K562 (cell line): ENCODE measurements around the gene CEP20. TPM values are rescaled to one million over a fixed set of nuclear protein-coding genes. Genes with fewer than 3 reads are reported as not detected.
A peak's percentile ranks its signal among the peaks of the same experiment; 100 is the strongest.

Source experiments
- ASH1L ChIP-seq: fragments of 450-650 bp; IDR thresholded peaks from 2 replicates; pipeline ENCODE4 v1.6.1; 2018; ENCODE audit warnings: borderline replicate concordance, mild to moderate bottlenecking, low read depth; ENCODE audit not compliant: partially characterized antibody
- CREB3L1 ChIP-seq: fragments of 450-650 bp; IDR thresholded peaks from 2 replicates; pipeline ENCODE4 v1.6.1; 2014; ENCODE audit warnings: low read depth, mild to moderate bottlenecking, moderate library complexity, borderline replicate concordance
- E2F3 ChIP-seq: fragments of 250-450 bp; sonication (Bioruptor Pico); IDR thresholded peaks from 2 replicates; pipeline ENCODE4 v1.4.0; 2020; ENCODE audit warnings: mild to moderate bottlenecking
- ELK1 ChIP-seq: sonication (generic); formaldehyde crosslinking; IDR thresholded peaks from 2 replicates; pipeline ENCODE4 v1.8.1; 2022; ENCODE audit warnings: missing genetic modification reagents
- MGA ChIP-seq: fragments of 450-650 bp; IDR thresholded peaks from 2 replicates; pipeline ENCODE4 v1.6.1; 2016; ENCODE audit warnings: mild to moderate bottlenecking, moderate library complexity
- PML ChIP-seq: IDR thresholded peaks from 2 replicates; pipeline ENCODE4 v1.6.1; 2012; ENCODE audit warnings: low read length, inconsistent platforms
- PTRF ChIP-seq: fragments of 450-650 bp; IDR thresholded peaks from 2 replicates; pipeline ENCODE4 v1.6.1; 2016; ENCODE audit warnings: mild to moderate bottlenecking, missing genetic modification characterization, missing compliant biosample characterization
- RFX1 ChIP-seq: fragments of 450-650 bp; IDR thresholded peaks from 2 replicates; pipeline ENCODE4 v1.6.1; 2016; ENCODE audit warnings: mild to moderate bottlenecking, moderate library complexity
- SRSF7 ChIP-seq: fragments of 200-400 bp; formaldehyde crosslinking; optimal IDR thresholded peaks from 2 replicates; pipeline ENCODE3; 2017; ENCODE audit warnings: mild to moderate bottlenecking, low read depth, low read length
- TAL1 ChIP-seq: fragments of 450-650 bp; IDR thresholded peaks from 2 replicates; pipeline ENCODE4 v1.6.1; 2016; ENCODE audit warnings: mild to moderate bottlenecking
- TEAD4 ChIP-seq, 2 experiments: sonication (generic) in 1 of 2; formaldehyde crosslinking in 1 of 2; IDR thresholded peaks; 2 replicates each; pipeline versions ENCODE4 v1.6.1 to v1.8.0; 2012 to 2022; ENCODE audit warnings: borderline replicate concordance in 1 of 2, inconsistent platforms in 1 of 2, low read length in 1 of 2, mild to moderate bottlenecking in 1 of 2, missing genetic modification reagents in 1 of 2
- ZNF316 ChIP-seq: fragments of 450-650 bp; IDR thresholded peaks from 2 replicates; pipeline ENCODE4 v1.6.1; 2016
- polyA plus RNA-seq, 8 experiments: library from polyadenylated mRNA; depleted of rRNA in 4 of 8; stranded (reverse) in 5 of 8; unstranded in 3 of 8; fragments of >200 nt; fragmentation: Nextera tagmentation in 2 of 8; fragmentation: Illumina TruSeq in 1 of 8; extraction: Ambion mirVana in 2 of 8; extraction: Trizol in 1 of 8; gene quantifications; 2 replicates each; pipeline versions ENCODE4 v1.2.1 to v1.2.3, GENCODE V29; 2011 to 2014; ENCODE audit warnings: inconsistent platforms in 1 of 8, missing spikeins in 1 of 8
- total RNA-seq, 7 experiments: library from RNA; depleted of rRNA in 6 of 7; stranded (reverse); fragments of >200 nt in 6 of 7; fragmentation: Illumina TruSeq in 2 of 7; extraction: Trizol in 2 of 7; gene quantifications; 2 replicates each; pipeline versions ENCODE4 v1.2.1 to v1.2.3, GENCODE V29; 2011 to 2021; ENCODE audit warnings: low replicate concordance in 1 of 7

CEP20 gene
- total and polyA plus RNA-seq, 9 of the 15 experiments (the other 6 are each of a cell fraction or from before 2014, with no cell fraction given), result 41.3 to 150 (median 104) TPM

DNA sequence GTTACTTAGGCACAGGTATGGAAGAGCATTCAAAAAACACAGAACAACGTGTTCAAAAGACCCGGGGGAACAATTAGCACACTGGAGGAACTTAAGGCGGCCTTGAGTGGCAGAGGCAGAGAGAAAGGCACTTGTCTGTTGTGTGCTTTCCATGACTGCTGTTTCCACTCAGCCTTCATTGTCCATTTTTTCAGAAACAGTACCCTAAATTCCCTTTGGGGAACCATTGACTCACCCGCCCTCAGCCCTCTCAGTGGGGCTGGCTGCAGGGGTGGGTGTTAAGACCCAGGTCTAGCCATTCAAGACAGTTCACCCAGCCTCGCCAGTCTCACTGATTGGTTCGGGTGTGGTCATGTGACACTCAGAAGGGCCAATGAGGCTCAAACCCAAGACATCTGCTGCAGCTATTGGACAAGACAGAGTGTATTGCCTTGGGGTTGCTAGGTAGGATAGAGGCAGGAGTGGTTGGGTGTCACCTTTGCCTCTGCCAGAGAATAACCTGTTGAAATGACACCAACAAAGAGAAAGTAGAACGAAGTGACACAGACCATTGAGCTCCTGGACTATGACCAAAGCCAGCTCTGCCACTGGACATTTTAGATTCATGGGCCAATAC is 19.6 kb upstream of the CEP20 start (continued):
- TF ChIP-seq PTRF (tag) (no peak), ASH1L (peak; percentile 82), ZNF316 (no peak), PML (no peak), CREB3L1 (no peak), SRSF7 (no peak), RFX1 (no peak), MGA (no peak), TEAD4 (IDR thresholded peaks at IDR 0.05; ENCODE audit: low read length) (no peak), TEAD4 (CRISPR knock-in tag; IDR thresholded peaks at IDR 0.05; ENCODE audit: borderline replicate concordance) (no peak), TAL1 (no peak), E2F3 (no peak), ELK1 (CRISPR knock-in tag) (no peak)
